ENCODE results near the gene COBL.
A peak's percentile ranks its signal among the peaks of the same experiment; 100 is the strongest.

COBL gene

DNA sequence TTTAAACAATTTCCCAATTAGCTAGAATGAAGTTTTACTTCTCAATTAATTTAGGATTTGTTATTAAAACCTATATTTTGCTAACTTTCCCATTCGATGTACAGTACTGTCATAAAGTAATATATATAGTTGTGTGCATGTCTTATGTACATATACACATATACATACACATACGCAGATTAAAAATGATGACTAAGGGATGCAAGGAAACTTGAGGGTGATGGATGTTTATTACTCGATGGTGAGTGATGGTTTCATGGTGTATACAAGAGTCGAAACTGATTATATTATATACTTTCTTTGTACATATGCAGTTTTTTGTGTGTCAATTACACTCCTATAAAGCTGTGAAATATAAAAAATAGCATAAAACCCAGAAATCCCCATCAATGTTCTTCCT is 248.2 kb downstream of the COBL start:
- no peak for DNase-seq

DNA sequence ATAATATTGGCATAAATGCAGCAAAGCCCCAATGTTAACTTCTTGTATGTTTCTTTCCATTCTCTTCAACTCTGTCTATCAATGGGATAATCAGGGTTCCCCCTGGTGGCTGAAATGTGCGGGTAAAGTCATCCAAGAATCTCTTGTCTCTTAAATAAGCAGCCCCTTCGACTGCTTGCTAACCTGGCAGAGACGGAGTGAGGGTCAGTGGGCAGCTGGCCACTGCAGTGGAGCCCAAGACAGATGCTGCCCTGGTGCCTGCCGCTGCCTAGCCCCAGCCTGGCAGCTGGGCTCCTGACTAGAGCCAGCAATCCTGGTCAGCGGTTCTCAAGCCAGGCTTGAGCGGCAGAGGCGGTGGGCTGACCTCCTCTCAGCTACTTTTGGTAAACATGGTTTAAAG is 248.9 kb downstream of the COBL start:
- peak; percentile 75 for DNase-seq

DNA sequence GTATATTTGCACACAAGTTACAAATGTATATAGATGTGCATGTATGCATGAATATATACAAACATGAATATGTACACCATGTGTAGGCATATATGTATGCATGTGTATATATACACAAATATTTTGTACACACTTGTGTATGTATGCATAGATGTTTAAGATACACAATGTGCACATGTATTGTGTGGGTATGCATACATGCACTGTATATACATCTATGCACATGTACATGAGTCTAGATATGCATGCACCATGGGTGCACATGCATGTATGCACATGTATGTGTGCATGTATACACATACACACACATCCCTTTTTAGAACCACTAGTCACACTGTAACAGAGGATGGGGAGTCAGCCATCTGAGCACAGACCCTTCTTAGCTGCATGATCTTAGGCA is 249.4 kb downstream of the COBL start:
- DNase-seq: no peak

DNA sequence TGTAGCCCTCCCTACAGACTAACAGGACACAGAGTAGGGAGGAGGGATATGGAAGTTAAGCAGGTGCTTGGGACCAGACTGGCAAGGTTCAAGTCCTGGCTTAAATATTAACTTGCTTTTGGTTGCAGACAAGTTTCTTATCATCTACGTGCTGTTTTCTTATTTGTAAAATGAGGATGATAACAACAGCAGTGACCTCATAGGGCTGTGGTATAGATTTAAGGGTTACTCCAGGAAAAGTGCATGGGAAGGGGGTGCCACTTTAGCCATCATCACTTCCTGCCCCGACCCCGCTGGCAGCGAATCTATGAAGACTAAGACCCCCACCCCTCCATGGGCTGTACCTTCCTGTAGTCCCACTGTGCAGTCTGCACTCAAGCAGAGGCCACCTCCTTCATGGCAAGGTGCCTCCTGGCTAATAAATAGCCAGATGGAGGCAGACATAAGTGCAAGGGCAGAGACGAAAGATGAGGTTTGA is 250.2 kb downstream of the COBL start:
- no peak for DNase-seq

DNA sequence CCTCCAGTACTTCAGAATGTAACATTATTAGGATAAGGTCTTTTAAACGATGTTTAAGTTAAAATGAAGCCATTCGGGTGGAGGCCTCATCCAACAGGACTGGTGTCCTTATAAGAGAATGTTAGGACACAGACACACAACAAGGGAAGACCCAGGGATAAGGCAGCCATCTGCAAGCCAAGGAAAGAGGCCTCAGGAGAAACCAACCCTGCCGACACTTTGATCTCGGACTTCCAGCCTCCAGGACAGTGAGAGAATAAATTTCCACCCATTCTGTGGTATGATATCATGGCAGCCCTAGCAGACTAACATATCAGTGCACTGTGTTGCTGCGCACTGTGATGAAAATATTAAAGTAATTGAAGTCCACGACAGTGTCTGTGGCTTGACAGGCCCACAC is 250.8 kb downstream of the COBL start:
- DNase-seq: no peak

DNA sequence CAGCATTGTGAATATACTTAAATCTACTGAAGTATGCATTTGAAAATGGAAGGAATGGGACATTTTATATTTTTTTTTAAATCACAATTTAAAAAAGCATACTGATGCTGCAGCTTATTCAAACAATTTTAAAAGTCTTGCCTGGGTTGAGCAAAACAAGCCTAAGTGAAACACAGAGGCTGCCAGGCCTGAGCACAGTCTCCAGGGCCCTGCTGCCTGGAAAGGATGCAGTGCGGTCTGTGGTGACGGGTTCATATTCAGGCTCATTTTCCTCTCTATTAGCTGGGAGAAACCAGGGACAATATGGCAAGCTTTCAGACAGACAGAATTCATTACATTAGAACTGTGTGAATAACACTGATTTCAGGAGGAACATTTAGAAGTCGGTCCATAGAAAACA is 251.9 kb downstream of the COBL start:
- no peak for DNase-seq

DNA sequence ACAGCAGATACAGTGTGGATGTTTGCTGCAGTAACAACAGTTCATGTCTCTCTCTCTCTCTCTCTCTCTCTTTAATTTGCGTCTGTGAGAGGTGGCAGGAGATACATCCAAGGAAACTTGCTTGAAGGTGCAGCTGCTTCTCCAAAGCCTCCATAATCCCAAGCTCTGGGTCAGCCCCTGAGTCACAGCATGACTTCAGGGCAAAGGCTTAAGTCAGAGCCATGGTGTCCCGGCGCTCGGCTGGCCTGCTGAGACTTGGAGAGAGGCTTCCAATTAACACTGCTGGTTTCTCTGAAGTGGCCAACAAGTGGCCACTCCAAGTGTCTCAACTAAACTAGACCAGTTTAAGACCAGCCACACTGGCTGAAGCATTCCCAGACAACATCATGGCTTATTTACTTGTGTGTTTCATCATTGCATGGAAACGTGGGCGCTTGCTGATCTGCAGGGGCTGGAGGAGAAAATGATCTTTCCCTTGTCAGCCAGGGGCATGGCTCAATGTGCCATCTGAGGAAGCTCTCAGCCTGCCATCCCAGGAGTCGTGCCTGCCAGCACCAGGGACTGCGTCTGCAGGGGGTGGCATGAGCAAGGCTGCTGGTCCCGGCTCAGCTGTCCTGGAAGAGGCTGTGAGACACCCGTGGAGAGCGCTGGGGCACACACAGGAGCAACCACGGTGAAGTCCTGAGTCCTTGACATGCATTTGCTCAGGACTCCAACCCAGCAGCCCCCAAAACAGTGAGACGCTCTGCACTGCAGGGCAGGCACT is 254.2 kb downstream of the COBL start:
- no peak for DNase-seq

DNA sequence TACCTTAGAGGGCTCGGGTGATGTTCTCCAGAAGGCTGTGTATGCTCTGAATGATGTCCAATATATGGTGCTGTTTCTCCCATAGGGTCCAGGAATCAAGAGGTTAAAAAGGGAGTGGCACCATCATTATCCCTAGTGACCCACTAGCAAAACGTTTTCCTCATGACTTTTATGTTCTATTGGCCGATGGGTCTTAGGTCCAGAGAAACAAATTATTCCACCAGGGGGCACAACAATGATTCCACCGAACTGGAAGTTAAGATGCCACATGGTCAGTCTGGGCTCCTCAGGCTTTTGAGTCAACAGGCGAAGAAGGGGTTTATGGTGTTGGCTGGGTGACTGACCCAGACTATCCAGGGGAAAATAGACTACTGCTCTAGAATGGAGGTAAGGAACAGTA is 256.1 kb downstream of the COBL start:
- DNase-seq: no peak

DNA sequence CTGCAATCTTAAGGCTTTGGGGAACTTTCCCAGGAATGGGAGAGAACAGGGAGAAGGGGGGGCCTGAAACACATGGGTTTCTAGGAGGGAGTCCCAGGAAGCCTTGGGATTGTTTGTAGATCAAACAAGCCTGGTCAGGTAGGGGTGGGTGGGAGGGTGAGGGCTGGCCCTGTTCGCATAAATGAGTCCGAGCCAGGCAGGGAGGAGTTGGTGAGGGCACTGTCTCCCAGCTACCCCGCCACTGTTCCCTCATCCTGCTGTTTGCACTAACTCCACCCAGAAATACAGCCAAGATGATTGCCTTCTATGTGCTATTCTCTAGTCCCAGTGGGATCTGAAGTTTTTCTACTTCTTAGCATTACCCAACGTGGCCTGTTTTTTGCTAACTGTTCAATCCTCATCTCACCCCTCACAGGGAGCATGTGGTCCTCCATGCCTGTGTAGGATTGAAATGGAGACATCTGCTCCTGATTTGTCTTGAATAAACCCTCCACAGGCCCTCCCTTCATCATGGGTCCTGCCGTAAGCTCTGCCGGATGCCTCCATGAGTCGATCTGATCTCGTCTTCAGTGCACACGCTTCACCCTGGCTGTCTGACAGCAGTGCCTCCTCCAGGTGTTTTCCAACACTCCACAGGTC is 257.0 kb downstream of the COBL start:
- no peak for DNase-seq

DNA sequence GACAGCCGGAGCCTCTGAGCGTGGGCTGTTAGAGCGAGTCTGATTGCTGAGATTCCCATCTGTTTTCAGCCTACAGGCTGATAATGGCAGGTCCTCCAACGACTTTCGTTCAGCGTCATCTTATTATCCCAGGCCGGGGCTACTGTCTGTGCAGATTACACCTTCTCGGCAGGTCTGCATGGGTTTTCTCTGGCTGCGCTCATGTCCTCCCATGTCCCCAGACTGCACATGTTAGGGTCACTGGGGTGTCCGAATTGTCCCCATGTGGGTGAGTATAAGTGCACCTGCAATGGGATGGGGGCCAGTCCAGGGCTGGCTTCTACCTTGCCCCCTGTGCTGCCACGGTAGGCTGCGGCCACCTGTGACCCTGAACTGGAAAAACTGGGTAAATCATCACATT is 257.8 kb downstream of the COBL start:
- DNase-seq: no peak

DNA sequence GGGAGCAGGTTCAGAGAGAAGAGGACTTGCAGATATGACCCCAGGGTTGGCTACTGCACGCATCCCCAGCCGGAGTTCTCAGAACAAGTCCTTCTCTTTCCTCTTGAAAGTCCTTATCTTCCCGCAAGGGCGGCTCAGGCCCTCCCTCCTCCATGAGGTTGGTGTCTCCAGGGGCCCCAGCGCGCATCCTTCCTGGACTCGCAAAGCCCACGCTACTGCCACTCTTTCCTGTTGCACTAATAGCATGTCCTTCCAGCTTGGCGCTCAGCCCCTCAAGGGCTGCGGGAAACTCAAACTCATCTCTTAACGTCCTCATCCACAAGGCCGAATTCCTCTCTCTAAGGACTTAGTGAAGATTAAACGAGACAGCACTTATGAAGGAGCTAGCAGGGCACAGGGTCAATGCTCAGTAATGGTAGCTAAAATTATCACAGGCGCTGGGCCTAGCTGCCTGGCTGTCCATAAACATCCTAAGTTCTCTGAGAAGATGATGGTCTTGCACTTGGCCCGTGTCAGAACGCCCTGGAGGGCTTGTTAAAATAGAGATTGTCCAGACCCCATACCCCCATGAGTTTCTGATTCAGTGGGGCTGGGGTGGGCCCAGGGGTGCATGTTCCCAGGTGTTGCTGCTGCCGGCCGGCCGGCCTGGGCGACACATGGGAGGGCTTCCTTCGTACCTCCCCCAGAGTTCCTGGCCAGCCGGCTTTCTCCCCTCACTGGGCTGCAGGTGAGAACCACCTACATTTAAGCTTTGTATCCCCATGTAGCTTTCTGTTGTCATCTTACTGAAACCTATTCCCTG is 261.4 kb downstream of the COBL start:
- DNase-seq: no peak

DNA sequence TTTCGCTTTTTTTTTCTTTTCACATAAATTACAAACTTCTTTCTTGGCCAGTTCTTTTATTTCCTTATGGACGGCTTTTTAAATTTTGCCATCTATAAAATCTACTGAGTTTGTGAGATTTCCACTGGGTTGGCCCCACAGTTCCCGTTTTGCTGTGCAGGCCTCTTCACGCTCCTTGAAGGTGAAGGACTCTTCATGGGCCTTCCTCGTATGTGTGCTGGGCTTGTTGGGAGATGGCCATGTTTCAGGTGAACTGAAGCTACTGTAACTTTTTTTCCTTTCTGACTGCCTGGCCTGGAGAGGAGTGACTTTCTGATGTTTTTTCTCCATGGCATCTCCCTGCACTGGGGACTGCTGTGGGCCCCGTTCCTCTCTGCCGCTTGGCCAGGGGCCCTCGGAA is 262.4 kb downstream of the COBL start:
- DNase-seq: no peak

DNA sequence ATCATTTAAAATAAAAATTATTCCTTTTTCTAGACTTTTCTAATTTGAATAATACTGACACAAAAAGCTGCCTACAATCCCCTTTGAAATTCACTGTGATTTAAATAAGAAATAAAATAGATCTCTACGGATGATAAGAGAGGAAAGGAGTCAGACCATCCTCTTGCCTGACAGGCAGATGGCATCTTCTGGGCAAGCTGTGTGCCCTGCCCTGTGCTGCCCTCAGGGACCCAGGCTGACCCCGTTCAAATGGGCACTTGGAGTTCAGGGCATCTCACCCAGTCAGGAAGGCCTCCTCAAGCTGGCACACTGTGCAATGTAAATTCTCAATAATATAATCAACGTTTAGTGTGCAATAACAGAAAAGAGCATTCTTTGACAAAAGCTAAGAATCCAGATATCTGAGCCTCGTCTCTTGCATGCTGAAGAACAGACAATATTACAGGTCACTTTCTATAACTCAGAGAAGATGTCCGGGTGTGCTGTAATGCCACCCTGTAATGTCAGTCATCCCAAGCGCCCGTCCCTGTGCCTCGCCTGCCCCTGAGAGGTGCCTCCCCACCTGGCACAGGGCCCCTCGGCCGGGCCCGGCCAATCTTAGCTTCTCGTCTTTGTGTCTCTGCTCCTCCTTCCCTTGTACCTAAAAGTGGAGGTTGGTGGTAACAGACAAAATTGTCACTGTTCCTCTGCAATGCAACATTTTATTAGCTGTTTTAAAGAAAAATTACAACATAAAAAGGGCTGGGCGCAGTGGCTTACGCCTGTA is 263.3 kb downstream of the COBL start:
- no peak for DNase-seq

DNA sequence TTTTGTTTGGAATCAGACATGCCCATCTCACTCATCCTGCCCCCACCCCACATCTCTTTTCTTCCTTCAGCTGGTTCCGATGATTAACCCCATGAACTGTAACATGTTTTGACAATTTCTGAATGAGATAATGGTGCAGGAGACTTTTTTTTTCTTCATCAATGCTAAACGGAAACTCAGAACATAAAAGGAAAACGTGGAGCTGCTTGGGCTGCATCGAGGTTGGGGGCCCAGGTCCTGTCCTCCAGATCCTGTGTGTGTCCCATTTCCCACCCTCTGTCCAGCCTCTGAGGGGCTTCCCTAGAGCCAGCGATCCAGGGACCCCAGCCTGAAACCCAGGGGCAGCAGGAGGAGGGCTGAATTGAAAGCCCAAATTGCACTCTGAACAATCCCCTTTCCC is 270.1 kb downstream of the COBL start:
- no peak for DNase-seq

DNA sequence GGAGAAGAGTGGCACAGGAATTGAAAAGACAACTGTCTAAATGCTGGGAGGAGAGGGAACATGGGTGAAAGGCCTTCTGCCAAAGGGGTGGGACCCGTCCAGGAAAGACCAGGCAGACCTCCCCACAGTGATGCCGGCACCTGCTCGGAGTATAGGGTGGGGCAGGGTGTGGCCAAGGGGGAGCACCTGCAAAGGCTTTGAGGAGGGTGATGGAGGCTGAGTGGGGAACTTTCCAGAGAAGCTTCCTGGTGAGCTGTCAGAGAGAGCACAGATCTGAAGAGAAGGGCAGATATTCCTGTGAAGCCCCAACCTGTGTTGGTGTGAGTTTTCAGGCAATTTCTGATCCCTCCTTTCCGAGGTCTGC is 270.5 kb downstream of the COBL start:
- DNase-seq: no peak

DNA sequence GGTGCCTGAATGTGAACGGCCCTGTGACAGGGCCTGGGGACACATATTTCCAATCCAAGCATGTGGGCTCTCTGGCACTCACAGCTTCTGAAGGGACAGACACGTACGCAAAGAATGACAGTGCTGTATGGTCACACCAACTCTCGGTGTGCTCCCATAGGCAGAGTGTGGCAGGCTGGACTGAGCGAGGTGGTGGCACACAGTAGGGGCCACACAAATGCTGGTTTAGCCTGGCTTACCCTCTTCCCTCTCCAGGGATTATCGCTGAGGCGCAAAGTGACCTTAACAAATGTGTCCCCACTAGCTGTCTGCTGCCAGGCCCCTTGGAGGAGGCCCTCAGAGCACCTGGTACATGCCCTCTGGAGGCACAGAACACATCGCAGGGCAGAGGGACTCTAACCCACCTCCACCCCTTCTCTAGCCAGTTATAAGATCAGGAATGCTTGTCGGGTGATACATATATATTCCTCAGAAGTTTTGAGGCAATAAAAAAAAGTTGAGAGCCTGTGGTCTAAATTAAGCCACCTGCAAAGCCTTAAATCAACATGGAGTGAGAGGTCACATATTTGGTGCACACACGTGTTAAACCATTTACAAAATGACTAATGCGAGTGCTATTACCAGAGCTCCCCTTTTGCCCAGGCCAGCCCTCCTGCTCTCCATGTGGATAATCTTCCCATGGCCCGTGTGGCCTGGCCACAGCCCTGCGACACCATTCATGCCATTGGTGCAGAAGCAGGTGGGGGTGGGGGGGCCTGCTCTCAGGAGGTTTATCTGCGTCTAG is 271.1 kb downstream of the COBL start:
- no peak for DNase-seq

DNA sequence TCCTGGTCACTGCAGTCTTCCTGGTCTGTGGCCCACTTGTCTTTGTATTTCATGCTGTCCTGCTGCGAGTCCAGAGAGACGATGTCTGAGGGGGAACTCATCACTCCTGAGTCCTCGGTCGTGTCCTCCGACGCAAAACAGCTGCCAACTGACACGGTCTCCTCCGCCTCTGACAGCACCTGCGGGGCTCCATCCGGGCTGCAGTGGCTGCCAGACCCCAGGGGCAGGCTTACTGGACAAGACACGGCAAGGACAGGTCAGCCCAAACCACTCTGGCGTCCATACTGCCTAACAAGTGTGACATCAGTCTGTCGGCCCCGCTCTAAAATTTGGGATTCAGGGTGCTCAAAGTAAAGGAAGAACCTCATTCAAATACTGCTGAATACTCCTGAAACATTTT is 273.1 kb downstream of the COBL start:
- no peak for DNase-seq

DNA sequence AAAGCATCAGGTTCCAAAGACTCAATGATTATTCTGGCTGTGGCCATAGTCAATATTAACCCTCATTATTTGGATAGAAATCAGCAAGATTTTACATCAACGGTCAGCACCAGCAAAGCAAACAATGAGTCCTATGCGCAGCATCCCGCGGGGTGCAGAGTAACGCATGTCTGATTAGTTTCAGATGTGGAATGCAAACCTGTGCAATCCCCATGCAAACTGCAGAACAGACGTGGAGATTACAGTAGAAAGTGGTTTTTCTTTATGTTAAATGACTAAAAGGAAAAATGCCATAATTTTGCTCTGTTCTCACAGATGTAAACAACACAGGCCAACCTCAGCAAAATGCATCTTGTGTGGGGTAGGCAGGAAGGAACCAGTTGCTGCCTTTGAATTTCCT is 275.8 kb downstream of the COBL start:
- no peak for DNase-seq

DNA sequence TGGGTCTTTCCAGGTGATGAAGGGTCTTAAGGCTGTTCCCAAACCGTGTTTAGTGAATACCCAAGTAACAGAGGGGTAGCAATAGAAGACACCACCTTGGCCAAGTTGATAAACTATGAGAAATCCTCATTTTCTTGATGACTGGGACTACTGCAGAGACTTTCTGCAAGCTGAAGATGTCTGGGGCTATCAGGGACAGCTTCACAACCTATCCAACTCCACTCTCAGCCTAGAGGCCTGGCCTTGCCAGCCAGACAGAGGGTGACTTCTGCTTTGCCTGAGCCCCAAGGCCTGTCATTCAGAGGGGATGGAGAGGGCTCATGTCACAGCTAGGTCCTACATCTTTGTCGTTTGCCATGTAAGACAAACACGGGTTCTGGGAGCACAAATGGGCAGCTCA is 278.0 kb downstream of the COBL start:
- no peak for DNase-seq

DNA sequence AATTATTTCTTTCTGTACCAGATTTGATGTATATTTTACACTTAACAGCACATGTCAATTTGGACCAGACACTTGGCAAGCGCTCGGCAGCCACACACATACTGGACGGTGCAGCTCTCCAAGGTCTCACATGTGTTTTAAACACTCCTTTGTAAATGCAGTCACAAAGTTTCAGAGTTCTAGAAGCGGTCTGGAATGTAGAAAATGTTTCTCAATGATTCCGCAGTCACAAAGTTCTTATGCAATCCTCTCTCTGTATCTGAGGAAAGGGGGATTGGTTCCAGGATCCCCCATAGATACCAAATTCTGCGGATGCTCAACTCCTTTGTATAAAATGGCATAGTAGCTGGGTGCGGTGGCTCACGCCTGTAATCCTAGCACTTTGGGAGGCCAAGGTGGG is 280.9 kb downstream of the COBL start:
- DNase-seq: no peak

DNA sequence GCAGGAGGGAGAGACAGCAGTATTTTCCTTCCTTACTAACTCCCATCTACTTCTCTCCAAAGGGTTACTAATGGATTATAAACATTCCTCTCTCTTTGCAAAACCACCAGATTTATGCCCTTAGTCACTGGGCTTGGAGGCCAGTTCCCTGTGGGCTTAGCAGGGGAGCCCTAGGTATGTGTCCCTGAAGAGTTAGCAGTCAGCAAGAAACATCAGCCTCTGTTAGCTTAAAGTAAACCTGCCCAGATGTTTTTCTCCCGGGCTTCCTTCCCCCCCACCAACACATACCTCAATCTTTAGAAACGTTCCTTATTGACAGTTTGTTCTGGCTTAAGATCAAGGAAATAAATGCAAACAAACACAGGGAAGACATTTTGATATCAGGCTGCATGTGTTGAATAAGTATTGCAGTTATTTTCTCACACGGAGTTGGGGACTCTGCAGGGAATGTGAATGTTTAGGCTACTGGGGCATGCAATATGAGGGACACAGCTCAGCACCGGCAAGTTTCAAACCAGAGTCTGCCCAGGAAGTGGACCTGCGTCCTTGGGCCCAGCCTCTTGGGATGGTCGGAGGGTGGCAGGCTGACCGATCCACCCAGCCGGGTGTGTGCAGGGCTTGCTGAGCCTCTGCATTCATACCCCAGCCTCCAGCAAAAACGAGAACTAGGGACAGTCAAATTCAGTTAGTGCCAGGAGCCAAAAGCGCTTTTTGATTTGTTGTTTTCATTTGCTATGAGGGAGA is 281.9 kb downstream of the COBL start:
- DNase-seq: no peak
